Measurements from ENCODE around the gene SMTN. TPM values are rescaled to one million over a fixed set of nuclear protein-coding genes. Genes with fewer than 3 reads are reported as not detected.
"Not testable (repeated sequence)": the region's sequence is repeated elsewhere in the genome, so short reads cannot be mapped to it uniquely, and the experiment has no call there.

The SMTN gene
- total RNA-seq, 1 donor from 2014 or later = 44.8 TPM

DNA sequence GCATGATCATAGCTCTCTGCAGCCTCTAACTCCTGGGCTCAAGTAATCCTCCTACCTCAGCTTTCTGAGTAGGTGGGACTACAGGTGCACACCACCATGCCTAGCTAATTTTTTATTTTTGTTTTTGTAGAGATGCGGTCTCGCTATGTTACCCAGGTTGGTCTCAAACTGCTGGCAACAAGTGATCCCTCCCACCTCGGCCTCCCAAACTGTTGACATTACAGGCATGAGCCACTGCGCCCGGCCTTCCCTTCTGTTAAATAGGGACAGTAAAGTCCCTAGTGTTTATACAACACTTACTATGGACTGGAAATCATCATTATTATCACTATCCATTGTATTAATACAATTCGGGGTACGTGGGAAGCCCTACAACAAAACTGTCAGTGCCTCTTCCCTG lies 13.6 kb downstream of the SMTN start:
- H3K4me3 ChIP-seq = no peak overlapping the region
- intact Hi-C loops (cut with DNase I) = no loop called here
- H3K36me3 ChIP-seq = peaks cover 100% of the 10 kb centered on the region
- no peak overlapping the region for H3K27ac ChIP-seq
- no peak for ATAC-seq
- no peaks in the 10 kb centered on the region for H3K27me3 ChIP-seq (ENCODE audit: low read depth)
- TF ChIP-seq, protein P1, sequence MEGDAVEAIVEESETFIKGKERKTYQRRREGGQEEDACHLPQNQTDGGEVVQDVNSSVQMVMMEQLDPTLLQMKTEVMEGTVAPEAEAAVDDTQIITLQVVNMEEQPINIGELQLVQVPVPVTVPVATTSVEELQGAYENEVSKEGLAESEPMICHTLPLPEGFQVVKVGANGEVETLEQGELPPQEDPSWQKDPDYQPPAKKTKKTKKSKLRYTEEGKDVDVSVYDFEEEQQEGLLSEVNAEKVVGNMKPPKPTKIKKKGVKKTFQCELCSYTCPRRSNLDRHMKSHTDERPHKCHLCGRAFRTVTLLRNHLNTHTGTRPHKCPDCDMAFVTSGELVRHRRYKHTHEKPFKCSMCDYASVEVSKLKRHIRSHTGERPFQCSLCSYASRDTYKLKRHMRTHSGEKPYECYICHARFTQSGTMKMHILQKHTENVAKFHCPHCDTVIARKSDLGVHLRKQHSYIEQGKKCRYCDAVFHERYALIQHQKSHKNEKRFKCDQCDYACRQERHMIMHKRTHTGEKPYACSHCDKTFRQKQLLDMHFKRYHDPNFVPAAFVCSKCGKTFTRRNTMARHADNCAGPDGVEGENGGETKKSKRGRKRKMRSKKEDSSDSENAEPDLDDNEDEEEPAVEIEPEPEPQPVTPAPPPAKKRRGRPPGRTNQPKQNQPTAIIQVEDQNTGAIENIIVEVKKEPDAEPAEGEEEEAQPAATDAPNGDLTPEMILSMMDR (IDR thresholded peaks at IDR 0.05) = no peak
- no peak for DNase-seq
- no peaks in the 10 kb centered on the region for H3K4me1 ChIP-seq
- no peaks in the 10 kb centered on the region for H3K9me3 ChIP-seq

DNA sequence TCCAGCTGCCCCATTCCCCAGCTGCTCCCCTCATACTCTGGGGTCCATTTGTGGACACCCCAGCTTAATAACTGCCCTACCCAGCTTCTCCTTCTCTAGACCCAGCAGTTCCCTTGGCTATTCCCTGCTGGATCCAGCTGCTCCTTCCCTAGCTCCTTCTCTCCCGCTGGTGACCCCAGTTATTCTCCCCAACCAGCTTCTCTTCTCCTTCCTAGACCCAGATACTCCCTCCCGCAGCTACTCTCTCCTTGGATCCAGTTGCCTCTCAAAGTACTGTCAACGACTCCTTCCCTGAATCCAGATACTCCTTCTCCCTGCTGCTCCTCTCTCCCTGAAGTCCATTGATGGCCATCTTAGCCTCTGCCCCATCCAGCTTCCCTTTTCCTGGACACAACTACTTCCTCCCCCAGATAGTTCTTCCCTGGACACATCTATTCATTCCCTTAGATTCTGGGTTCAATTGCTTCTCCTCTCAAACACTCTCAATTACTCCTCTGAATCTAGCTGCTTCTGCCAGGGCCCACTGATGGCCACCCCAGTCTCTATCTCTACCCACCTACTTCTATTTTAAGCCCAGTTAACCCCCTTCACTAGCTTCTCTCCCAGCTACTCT lies 14.6 kb downstream of the SMTN start:
- Histone ChIP-seq H3K27me3 (ENCODE audit: low read depth) (no peaks in the 10 kb centered on the region), H3K9me3 (no peaks in the 10 kb centered on the region), H3K4me1 (no peaks in the 10 kb centered on the region), H3K27ac (no peak overlapping the region), H3K4me3 (no peak overlapping the region), H3K36me3 (peaks cover 95% of the 10 kb centered on the region)
- DNase-seq (no peak), ATAC-seq (no peak)
- TF ChIP-seq, protein P1 (IDR thresholded peaks at IDR 0.05) = no peak
- intact Hi-C loops (cut with DNase I) = no loop called here

- intact Hi-C loops (cut with DNase I) = no loop called here
- peaks cover 90% of the 10 kb centered on the region for H3K36me3 ChIP-seq
- H3K9me3 ChIP-seq = no peaks in the 10 kb centered on the region
- H3K4me1 ChIP-seq = no peaks in the 10 kb centered on the region
- TF ChIP-seq, protein P1 (IDR thresholded peaks at IDR 0.05) = no peak
- no peak for DNase-seq
- no peak overlapping the region for H3K27ac ChIP-seq
- no peaks in the 10 kb centered on the region for H3K27me3 ChIP-seq (ENCODE audit: low read depth)
- H3K4me3 ChIP-seq = no peak overlapping the region
- ATAC-seq = no peak
These were observed 15.7 kb downstream of the SMTN start for GRCh38 chr22:31096657-31097279.

- ATAC-seq; H3K27ac ChIP-seq; H3K9me3 ChIP-seq; H3K4me3 ChIP-seq; H3K4me1 ChIP-seq; intact Hi-C loops (cut with DNase I); DNase-seq; H3K27me3 ChIP-seq (ENCODE audit: low read depth): not testable (repeated sequence)
- peaks cover 82% of the 10 kb centered on the region for H3K36me3 ChIP-seq
These were observed 16.4 kb downstream of the SMTN start for GRCh38 chr22:31097539-31097938.

DNA sequence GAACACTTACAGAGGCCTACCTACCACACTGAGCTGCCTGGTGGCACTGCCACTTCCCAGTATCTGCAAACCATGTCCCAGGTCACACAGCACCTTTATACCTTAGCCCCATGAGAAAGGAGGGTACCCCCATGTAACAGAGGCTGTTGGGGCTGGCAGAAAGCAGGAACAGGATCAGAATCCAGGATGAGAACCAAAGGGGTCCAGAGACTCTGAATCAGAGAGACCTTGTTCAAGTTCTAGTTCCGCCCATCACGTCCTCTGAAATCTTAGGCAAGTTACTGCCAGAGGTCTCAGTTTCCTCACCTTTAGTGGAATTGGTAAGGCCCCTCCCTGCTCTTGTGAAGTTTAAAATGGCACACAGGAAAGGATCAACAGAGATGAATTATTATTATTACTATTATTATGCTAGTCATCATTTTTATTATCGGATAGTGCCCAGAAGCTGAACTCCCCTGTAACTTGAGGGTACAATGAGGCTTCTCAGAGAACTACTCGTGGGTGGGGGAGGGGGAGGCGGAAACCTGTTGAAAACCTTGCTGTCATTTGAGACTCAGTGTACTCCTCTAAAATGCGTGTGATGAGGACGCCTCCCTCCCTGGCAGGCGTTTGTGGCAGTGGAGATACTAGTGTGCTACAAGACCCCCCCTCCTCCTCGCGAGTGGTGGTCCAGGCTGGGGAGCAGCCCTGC lies 17.0 kb downstream of the SMTN start:
- no peaks in the 10 kb centered on the region for H3K4me1 ChIP-seq
- no peaks in the 10 kb centered on the region for H3K27me3 ChIP-seq (ENCODE audit: low read depth)
- DNase-seq = no peak
- intact Hi-C loops (cut with DNase I) = no loop called here
- no peaks in the 10 kb centered on the region for H3K9me3 ChIP-seq
- no peak overlapping the region for H3K27ac ChIP-seq
- TF ChIP-seq, protein P1 (IDR thresholded peaks at IDR 0.05) = no peak
- no peak overlapping the region for H3K4me3 ChIP-seq
- no peak for ATAC-seq
- peaks cover 76% of the 10 kb centered on the region for H3K36me3 ChIP-seq

GRCh38 chr22:31098632-31099110 lies 17.6 kb downstream of the SMTN start:
- no peaks in the 10 kb centered on the region for H3K27me3 ChIP-seq (ENCODE audit: low read depth)
- no peak for DNase-seq
- no peak overlapping the region for H3K27ac ChIP-seq
- H3K9me3 ChIP-seq = no peaks in the 10 kb centered on the region
- H3K4me1 ChIP-seq = no peaks in the 10 kb centered on the region
- TF ChIP-seq, protein P1 (IDR thresholded peaks at IDR 0.05) = no peak
- ATAC-seq = no peak
- intact Hi-C loops (cut with DNase I) = no loop called here
- H3K36me3 ChIP-seq = peaks cover 71% of the 10 kb centered on the region
- no peak overlapping the region for H3K4me3 ChIP-seq
